Mucosa of descending colon (tissue), 3 donors: ENCODE data around the gene MACROH2A1. TPM values are rescaled to one million over a fixed set of nuclear protein-coding genes. Genes with fewer than 3 reads are reported as not detected.

Source experiments
- ATAC-seq: fragments of 200-7000 bp; cut with Tn5 transposase; one replicate; pipeline ENCODE4 v1.9.1; 2020; ENCODE audit warnings: mild to moderate bottlenecking, moderate library complexity
- DNase-seq, 3 donors: peaks; one replicate each; pipeline ENCODE4 v3.0.0-alpha.2; 2020
- H3K36me3 ChIP-seq: fragments of 200-600 bp; one replicate; pipeline ENCODE4 v1.8.0; 2021; ENCODE audit warnings: low read depth, mild to moderate bottlenecking
- H3K4me1 ChIP-seq: fragments of 200-600 bp; one replicate; pipeline ENCODE4 v1.8.0; 2021; ENCODE audit warnings: low read depth, mild to moderate bottlenecking
- H3K4me3 ChIP-seq: fragments of 200-600 bp; one replicate; pipeline ENCODE4 v1.8.0; 2021; ENCODE audit warnings: mild to moderate bottlenecking
- H3K9me3 ChIP-seq: fragments of 200-600 bp; one replicate; pipeline ENCODE4 v1.8.0; 2021; ENCODE audit warnings: mild to moderate bottlenecking
- intact Hi-C, 2 donors: fragments of 100-400 bp; cut with DNase I in 1 of 2; cut with micrococcal nuclease in 1 of 2; formaldehyde crosslinking; loops; one replicate each; pipeline versions ENCODE4 v1.11.0 to v1.11.1; 2022; cut with DNase I, micrococcal nuclease
- total RNA-seq, 3 donors: library from RNA; stranded (reverse); fragmentation: NEBNext Ultra II Directional in 2 of 3; extraction: Animal tissue kit (Norgen Biotek cat#: 25700) in 2 of 3; gene quantifications; one replicate each; pipeline versions ENCODE4 v1.2.1 to v1.2.4, GENCODE V29; 2021 to 2023
- TF ChIP-seq, protein P1 (sequence below): fragments of 200-600 bp; IDR thresholded peaks from one replicate; pipeline ENCODE4 v1.8.0; 2022; ENCODE audit warnings: antibody characterized with exemption, mild to moderate bottlenecking
- donor health status: DM: no; HTN: no; CAD: no; lungs with moderate emphysema.
- donor health status: DM: no; HTN: no; CAD: no.
- donor health status: DM: no; HTN: yes; CAD: no.

MACROH2A1 gene
- total RNA-seq, 3 donors from 2014 or later, result 170 to 255 (median 243) TPM

DNA sequence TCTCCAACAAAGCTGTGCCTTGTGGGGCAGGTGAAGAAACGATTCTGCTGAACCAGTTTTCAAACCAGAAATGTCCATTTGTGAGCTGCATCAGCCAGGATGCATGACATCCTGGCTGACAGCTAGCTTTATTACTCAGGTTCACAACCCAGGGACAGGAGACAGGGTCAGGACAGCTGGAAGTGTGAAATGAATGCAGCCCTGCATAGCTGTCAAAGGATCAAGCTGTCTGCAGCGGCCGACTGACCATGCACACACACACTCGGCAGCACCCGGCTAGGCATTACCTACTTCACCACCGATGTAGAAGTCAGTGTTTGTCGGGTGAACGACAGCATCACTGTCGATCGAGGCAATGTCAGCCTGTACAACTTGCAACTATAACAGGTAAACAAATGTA lies 48.5 kb downstream of the MACROH2A1 start:
- Histone ChIP-seq H3K36me3 (no peaks in the 10 kb centered on the region), H3K9me3 (no peaks in the 10 kb centered on the region), H3K4me1 (peaks cover 24% of the 10 kb centered on the region), H3K4me3 (no peak overlapping the region)
- intact Hi-C loops, result no loop called here
- TF ChIP-seq, protein P1, sequence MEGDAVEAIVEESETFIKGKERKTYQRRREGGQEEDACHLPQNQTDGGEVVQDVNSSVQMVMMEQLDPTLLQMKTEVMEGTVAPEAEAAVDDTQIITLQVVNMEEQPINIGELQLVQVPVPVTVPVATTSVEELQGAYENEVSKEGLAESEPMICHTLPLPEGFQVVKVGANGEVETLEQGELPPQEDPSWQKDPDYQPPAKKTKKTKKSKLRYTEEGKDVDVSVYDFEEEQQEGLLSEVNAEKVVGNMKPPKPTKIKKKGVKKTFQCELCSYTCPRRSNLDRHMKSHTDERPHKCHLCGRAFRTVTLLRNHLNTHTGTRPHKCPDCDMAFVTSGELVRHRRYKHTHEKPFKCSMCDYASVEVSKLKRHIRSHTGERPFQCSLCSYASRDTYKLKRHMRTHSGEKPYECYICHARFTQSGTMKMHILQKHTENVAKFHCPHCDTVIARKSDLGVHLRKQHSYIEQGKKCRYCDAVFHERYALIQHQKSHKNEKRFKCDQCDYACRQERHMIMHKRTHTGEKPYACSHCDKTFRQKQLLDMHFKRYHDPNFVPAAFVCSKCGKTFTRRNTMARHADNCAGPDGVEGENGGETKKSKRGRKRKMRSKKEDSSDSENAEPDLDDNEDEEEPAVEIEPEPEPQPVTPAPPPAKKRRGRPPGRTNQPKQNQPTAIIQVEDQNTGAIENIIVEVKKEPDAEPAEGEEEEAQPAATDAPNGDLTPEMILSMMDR, result no peak
- ATAC-seq, result no peak
- no peak for DNase-seq

DNA sequence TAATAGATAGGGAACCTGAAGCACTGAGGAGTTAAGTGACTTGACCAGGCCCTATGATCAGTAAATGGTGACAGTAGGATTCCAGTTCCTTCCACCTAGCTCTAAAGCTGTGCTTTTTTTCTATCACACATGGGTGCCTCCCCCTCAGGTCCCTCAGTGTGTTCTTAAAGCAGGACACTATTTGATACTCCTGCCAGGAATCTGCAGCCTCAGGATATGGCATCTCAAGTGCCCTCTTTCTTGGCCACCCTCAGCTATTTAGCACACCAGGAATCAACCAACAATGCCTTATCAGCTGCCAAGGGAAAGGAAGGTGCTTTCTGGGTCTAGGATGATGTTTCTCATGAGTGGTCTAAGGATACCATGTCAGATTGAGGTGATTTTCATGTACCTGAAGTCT lies 49.1 kb downstream of the MACROH2A1 start:
- no peak for ATAC-seq
- H3K4me1 ChIP-seq, result peaks cover 31% of the 10 kb centered on the region
- TF ChIP-seq, protein P1, result no peak
- no peaks in the 10 kb centered on the region for H3K36me3 ChIP-seq
- H3K4me3 ChIP-seq, result no peak overlapping the region
- intact Hi-C loops, result no loop called here
- no peak for DNase-seq
- H3K9me3 ChIP-seq, result no peaks in the 10 kb centered on the region

DNA sequence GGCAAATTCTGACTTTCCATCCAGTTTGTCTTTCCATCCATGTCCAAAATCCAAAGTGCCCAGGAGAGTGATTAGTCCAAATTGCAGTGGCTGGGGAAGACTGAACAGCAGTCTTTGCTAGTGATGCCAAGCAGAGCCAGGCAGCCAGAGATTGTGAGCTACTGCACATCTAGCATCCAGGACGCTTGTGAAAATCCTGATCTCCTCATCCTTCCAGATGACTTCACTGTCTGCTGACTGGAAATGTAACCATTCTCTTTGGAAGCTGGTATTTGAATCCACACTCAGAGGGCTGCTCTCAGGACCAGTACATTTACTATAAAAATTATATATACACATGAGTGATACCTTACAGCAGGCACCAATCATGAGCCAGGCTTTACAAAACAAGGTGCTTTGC lies 49.6 kb downstream of the MACROH2A1 start:
- DNase-seq (no peak), ATAC-seq (no peak)
- TF ChIP-seq, protein P1, result no peak

DNA sequence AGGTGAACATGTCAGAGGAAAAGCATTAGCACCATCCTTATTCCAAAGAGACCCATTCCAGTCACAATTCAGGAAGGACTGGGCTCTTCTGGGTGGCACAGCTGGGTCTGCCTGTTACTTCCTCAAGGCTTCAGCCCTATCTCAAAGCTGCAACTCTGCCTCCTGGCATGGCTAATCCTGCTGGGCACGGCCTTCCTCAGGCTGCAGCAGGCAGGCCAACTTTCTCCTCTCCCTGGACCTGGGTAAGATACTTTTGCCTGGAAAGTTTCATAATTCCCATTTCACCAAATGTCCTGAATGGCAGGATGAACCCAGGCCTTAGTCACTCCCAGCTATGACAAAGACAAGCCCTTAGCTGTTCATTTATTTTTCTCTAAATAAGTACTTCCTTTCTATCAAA lies 50.1 kb downstream of the MACROH2A1 start:
- no peak for ATAC-seq
- no peaks in the 10 kb centered on the region for H3K36me3 ChIP-seq
- no peaks in the 10 kb centered on the region for H3K9me3 ChIP-seq
- intact Hi-C loops, result no loop called here
- no peak for DNase-seq
- no peak overlapping the region for H3K4me3 ChIP-seq
- TF ChIP-seq, protein P1, result no peak
- peaks cover 31% of the 10 kb centered on the region for H3K4me1 ChIP-seq

More for the DNA sequence above, 49.6 kb downstream of the MACROH2A1 start:
- no peaks in the 10 kb centered on the region for H3K36me3 ChIP-seq
- no peaks in the 10 kb centered on the region for H3K9me3 ChIP-seq
- intact Hi-C loops, result no loop called here
- peaks cover 31% of the 10 kb centered on the region for H3K4me1 ChIP-seq
- H3K4me3 ChIP-seq, result no peak overlapping the region

DNA sequence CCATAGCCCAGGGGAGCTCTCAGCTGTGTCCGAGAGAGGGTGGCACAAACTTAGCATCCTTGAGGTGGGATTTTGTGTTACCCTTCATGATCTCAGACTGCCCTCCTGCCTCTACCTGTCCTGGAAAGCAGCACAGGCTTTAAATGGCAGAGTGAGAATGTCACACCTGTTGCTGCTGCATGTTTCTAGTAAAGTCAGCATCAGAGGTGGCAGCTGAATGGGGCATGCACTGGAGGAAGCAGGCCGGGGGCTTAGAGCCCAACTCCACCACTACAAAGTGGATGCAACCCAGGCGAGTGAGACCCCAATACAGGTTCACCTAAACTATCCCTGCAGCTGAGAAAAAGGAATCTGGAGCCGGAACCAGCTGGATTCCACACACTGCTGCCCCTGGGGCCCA lies 51.6 kb downstream of the MACROH2A1 start:
- Histone ChIP-seq H3K36me3 (no peaks in the 10 kb centered on the region), H3K9me3 (no peaks in the 10 kb centered on the region), H3K4me3 (no peak overlapping the region), H3K4me1 (peaks cover 35% of the 10 kb centered on the region)
- intact Hi-C loops, result no loop called here
- TF ChIP-seq, protein P1, result no peak
- ATAC-seq (no peak), DNase-seq (no peak)
